GM12875 (cell line): ENCODE data around the gene RGS19.

Experiments used
- H3K4me3 ChIP-seq: one replicate; pipeline ENCODE4 v1.5.1; 2011; ENCODE audit warnings: low read depth, low read length, control low read depth
- CTCF ChIP-seq: IDR thresholded peaks from 2 replicates; pipeline ENCODE4 v1.5.1; 2011; ENCODE audit warnings: low read depth, mild to moderate bottlenecking, control low read depth, inconsistent platforms, low read length, moderate library complexity, borderline replicate concordance; ENCODE audit not compliant: insufficient read depth

The RGS19 gene

GRCh38 chr20:64062596-64063388 lies 16.5 kb downstream of the RGS19 start, which contains the start of gene TCEA2:
Gene TCEA2, plus strand, starts transcription at chr20:64063198. Its CDS starts 115 bp downstream, at chr20:64063313.
- no peak for TF ChIP-seq CTCF

GRCh38 chr20:64062276-64062595 lies 17.1 kb downstream of the RGS19 start:
- H3K4me3 ChIP-seq, result no peak overlapping the region
- TF ChIP-seq CTCF, result no peak

More at GRCh38 chr20:64062596-64063388, 16.5 kb downstream of the RGS19 start, which contains the start of gene TCEA2:
- H3K4me3 ChIP-seq, result peak within 1 kb of the TSS; percentile 70

GRCh38 chr20:64058536-64058935 lies 20.8 kb downstream of the RGS19 start:
- no peak overlapping the region for H3K4me3 ChIP-seq
- no peak for TF ChIP-seq CTCF

GRCh38 chr20:64057628-64058498 lies 21.5 kb downstream of the RGS19 start:
- peak; percentile 95 for TF ChIP-seq CTCF
- no peak overlapping the region for H3K4me3 ChIP-seq

GRCh38 chr20:64056889-64057627 lies 22.3 kb downstream of the RGS19 start:
- no peak overlapping the region for H3K4me3 ChIP-seq
- TF ChIP-seq CTCF, result no peak

GRCh38 chr20:64056639-64056888 lies 22.8 kb downstream of the RGS19 start:
- no peak for TF ChIP-seq CTCF
- no peak overlapping the region for H3K4me3 ChIP-seq
